Measurements from ENCODE around the gene DIS3L2.
"Not testable (repeated sequence)": the region's sequence is repeated elsewhere in the genome, so short reads cannot be mapped to it uniquely, and the experiment has no call there.

The DIS3L2 gene

GRCh38 chr2:232075080-232075479 is 113.6 kb downstream of the DIS3L2 start:
- no peak for DNase-seq

DNA sequence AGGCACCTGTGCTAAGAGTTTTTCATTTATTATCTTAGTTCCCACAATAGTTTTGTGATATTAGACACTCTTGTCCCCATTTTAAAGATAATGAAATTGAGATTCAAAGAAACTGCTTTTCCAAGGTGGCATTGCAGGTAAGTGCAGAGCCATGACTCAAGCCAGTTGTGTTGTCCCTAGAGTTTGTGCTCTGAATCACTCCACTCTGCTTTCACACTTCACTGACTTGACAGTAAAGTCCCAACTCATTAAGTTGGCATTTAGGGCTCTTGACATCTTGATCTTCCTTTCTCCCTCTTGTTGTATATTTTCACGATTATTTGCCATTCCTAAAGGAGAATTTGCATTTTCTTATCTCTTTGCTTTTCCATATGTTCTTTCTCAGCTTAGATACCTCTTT is 114.3 kb downstream of the DIS3L2 start:
- DNase-seq = no peak

- DNase-seq = no peak
Observed at GRCh38 chr2:232076272-232076671, 114.8 kb downstream of the DIS3L2 start.

- DNase-seq = no peak
Observed at GRCh38 chr2:232076736-232077135, 115.2 kb downstream of the DIS3L2 start.

- no peak for DNase-seq
Observed at GRCh38 chr2:232085164-232085563, 123.7 kb downstream of the DIS3L2 start.

- no peak for DNase-seq
Observed at GRCh38 chr2:232085826-232086425, 124.4 kb downstream of the DIS3L2 start.

- no peak for DNase-seq
Observed at GRCh38 chr2:232088771-232089170, 127.3 kb downstream of the DIS3L2 start.

DNA sequence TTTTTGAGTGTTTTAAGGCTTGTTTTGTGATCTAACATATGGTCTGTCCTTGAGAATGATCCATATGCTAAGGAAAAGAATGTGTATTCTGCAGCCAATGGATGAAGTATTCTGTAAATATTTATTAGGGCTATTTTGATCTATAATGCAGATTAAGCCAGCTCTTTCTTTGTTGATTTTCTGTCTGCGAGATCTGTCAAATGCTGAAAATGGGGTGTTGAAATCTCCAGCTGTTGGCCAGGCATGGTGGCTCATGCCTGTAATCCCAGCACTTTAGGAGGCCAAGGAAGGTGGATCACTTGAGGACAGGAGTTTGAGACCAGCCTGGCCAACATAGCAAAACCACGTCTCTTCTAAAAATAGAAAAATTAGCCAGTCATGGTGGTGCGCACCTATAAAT is 132.7 kb downstream of the DIS3L2 start:
- no peak for DNase-seq

DNA sequence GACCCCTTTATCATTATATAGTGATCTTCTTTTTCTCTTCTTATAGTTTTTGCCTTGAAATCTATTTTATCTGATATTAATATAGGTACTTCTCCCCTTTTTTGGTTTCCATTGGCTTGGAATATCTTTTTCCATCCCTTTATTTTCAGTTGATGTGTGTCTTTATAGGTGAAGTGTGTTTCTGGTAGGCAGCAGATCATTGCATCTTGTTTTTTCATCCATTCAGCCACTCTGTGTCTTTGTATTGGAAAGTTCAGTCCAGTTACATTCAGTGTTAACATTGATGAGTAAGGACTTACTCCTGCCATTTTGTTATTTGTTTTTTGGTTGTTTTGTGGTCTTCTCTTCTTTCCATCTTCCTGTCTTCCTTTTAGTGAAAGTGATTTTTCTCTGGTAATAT is 133.4 kb downstream of the DIS3L2 start:
- no peak for DNase-seq

DNA sequence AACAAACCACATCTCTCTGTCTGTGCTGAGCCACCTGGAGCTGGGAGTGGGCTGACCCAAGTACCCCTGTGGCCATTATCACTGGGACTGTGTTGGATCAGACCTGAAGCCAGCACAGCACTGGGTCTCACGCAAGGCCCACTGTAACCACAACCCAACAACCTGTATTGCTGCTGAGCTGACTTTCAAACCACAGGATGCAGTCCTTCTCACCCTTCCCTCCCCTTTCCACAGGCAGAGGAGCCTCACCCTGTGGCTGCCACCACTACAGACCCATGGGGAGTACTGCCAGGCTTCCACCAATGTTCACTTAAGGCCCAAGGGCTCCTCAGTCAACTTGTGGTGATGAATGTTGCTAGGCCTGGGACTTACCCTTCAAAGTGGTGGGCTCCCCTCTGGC is 135.7 kb downstream of the DIS3L2 start:
- no peak for DNase-seq

DNA sequence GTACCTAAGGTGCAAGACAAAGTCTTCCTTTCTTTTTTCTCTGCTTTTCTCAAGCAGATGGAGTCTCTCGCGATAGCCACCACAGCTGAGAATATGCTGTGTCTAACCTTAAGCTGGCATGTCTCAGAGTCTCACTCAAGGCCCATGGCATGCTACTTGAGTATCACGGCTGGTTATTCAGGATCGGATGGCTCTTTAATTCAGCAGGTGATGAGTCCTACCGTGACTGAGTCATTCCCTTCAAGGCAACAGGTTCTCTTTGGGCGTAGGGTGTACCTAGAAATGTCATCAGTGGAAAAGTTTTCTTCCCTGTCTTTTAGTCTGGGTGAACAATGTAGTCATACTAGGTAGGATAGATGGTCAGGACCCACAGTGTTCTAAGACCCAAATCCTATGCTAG is 136.2 kb downstream of the DIS3L2 start:
- DNase-seq = no peak

DNA sequence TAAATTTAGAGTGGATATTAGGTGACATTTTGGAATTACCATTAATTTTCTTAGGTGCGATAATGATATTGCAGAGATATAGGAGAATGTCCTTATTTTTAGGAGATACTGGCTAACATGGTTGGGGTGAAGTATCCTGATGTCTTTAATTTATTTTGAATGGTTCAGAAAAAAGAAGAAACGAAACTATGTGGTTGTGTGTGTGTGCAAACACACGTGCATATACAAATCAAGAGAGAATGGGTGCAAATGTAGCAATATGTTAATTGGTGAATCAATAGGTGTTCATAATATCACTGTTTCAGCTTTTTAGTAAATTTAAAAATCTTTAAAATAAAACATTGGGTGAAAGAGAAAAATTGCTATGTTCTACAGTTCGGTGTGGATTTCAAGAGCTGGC is 140.9 kb downstream of the DIS3L2 start:
- no peak for DNase-seq

DNA sequence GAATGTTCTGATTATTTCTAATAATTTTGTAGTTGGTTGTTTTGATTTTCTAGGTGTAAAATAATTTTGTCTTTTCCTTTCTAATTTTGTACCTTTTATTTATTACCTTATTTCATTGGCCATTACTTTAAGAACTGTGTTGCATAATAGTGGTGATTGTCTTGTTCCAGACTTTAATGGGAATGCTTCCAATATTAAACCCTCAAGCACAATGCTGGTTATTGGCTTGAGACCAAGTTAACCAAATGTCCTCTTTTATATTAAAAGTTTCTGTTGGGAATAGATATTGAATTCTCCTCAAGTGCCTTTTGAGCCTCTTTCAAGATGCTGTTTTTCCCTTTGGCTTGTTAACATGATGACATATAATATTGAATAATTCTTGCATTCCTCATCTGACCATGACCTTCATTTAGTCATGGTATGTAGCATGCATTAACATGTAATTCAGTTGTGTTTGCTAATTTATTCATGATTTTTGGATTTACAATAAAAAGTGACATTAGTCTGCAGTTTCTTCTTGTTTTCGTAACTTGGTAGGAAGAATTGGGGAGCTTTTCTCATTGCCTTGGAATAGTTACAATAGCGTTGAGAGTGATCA is 141.7 kb downstream of the DIS3L2 start:
- no peak for DNase-seq

DNA sequence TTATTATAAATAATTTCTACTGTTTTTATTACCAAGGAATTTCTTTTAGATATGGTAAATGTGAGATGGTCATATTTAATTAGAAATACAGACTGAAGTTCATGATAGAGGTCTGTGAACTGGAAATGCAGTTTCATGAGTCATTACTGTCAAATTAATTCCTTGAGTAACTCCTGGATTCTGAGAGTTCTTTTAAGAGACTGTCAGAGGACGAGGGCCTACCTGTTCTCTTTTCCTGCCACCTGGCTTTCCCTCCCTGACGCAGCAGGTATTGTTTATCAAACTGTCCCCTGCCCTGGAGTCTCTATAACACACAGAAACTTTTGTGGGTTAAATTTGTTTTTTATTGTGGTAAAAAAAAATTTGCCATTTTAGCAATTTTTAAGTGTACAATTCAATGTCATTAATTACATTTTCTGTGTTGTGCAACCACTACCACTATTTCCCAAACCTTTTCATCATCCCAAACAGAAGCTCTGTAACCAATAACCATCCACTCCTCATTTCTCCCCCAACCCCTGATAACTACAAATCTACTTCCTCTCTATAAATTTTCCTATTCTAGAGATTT is 142.6 kb downstream of the DIS3L2 start:
- no peak for DNase-seq

DNA sequence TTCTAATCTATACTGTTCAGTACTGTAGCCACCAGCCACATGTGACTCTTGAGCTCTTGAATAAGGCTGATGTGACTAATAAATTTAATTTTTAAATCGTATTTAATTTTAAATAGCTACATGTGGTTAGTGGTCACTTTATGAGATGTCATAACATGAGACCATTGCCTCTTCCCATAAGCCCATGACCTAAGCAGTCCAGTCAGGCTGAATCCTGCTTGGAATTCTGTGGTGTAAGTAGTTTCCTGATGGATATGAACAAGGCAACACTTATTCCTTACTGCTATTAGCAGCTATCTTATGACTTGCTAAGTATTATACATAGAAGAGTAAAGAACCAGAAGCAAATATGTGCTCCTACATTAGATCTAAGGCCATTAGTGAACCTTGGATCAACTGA is 150.0 kb downstream of the DIS3L2 start:
- DNase-seq = no peak

DNA sequence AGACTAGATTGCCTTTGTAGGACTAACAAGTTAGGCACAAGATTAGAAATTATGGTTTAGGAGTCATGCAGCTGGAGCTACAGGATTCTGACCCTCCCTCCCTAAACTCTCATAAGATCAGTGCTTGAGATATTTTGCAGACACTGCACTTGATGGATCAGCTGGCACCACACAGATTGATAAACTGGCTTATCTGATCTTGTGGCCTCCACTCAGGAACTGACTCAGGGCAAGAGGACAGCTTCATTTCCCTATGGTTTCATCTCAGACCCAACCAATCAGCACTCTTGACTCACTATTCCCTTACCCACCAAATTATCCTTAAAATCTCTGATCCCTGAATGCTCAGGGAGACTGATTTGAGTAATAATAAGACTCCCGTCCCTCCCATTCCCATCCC is 152.3 kb downstream of the DIS3L2 start:
- no peak for DNase-seq

DNA sequence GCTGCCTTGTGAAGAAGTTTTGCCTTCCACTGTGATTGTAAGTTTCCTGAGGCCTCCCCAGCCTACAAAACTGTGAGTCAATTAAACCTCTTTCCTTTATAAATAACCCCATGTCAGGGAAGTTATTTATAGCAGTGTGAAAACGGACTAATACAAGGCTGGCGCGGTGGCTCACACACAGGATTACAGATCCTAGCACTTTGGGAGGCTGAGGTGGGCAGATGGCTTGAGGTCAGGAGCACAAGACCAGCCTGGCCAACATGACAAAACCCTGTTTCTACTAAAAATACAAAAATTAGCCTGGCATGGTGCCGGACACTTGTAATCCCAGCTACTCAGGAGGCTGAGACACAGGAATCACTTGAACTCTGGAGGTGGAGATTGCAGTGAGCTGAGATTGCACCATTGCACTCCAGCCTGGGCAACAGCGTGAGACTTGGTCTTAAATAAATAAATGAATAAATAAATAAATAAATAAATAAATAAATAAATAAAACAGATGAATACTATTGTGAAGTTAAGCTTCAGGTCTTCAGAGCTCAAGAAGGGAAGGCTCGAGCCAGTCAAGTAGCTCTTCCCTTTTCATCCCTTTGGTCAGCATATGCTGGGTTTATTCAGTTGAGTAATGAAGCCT is 154.3 kb downstream of the DIS3L2 start:
- not testable (repeated sequence) for DNase-seq

DNA sequence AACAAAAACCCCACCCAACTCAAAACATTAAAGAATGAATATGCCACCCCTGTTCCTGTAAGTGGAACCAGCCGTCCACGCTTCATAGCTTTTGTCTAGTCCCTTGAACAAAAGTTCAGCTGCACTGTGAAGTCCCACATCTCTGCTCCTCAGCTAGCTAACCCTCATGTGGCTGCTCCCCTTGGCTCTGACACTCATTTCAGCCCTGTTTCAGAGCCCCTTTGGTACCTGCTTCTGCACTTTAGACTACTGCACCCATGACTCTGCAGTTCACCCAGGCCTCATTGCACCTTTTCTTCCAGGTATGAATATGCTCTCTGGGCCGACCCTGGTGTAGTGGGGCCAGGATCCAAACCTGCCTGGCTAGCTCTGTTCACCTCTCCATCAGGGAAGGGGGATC is 155.3 kb downstream of the DIS3L2 start:
- DNase-seq = no peak

DNA sequence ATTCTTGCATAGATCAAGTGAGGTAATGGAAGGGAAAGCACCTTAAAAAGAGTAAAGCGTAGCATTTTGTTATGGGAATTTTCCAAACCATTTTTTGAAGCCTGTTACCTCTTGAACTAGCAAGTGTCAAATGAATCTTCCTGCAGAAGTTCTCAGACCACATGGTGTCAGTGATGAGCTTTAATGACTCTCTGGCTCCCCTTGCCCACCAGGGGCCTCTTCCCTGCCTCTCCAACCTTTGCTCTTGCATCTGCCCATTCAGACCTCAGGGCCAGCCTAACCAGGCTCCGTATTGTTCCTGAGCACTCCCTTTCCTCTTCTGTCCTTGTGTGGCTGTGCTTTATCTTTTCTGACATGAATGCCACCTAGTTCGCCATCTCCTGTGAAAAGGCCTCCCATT is 155.9 kb downstream of the DIS3L2 start:
- no peak for DNase-seq

DNA sequence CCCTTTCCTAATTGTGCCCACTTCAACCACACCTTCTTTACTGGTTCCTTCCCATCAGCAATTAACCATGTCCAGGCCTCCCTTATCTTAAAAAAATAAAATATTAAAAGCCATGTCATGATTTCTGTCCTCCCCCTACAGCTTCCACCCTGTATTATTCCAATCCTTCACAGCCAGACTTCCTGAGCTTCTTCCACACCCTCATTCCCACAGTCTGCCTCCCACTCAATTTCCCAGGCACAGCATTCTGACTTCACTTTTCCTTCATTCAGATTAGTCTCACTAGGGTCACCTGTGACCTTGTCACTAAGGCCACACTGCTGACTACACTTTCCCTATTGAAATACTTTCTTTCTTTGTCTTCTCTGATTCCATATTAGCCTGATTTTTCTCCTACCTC is 159.4 kb downstream of the DIS3L2 start:
- DNase-seq = no peak

DNA sequence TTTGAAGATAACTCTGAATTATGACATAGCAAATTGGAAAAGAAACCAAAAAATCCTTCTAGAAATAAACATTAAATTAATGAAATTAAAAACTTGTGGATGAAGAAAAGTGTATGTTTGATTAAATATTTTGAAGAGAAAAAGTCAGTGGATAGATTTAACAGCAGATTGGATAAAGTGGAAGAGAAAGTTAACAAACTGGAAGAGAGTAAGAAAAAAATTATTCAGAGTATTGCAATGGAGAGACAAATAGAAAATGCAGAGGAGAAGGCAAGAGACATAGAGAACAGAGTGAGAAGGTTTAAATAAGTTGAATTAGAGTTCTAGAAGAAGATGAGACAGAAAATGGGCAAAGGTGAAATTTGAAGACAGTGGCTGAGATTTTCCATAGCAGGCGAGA is 162.8 kb downstream of the DIS3L2 start:
- no peak for DNase-seq

DNA sequence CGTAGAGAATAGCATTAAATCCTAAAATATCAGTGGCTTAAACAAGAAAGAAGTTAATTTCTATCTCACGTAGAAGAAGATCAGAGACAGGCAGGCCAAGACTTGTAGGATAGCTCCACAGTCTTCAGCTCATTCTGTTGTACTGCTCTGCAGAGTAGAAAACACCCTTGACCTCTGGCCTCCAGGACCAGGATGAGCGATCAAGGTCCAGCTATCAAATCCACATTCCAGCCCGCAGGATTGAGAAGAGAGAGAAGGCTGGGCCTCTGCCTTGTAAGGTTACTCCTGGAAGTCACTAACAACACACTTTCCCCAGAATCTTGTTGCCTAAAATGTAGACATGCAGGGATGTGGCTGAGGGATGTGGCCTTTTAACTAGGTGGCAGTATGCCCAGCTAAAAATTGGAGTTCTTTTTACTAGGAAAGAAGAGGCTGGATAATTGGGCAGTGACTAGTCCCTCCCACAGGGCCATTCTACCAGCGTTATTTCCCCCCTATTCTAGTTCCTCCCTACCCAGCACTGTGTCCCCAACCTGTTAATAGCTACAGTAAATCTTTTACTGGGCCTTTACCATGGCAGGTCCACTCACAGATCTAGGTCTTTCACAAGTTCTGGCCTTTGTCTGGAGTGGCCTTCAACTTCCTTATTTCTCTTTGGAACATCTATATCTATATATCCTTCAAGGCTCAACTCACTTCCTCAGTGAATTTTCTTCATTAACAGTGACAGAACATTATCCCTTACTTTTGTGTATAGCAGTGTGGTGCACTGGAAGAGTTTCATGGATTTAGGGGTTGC is 165.0 kb downstream of the DIS3L2 start:
- DNase-seq = no peak

- DNase-seq = no peak
Observed at GRCh38 chr2:232129483-232129882, 168.0 kb downstream of the DIS3L2 start.

DNA sequence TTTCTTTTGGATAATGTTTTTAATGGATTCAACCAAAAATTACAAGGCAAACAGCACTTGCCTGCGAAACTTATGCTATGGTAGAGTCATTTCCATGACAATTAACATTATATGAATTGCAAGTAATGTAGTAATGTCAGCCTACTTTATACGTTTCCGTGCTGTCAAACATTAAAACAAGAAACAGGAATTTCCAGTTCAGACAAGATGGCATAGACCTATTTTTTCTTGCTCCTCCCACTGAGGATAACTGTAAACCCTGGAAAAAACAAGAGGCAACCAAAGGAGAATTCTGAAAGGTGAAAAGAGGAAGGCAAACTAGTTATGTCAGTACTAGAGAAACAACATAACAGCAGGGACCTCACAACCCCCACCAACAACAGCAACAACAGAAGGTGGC is 170.7 kb downstream of the DIS3L2 start:
- peak; percentile 87 for DNase-seq
